DOHH2 (cell line): ENCODE data around the gene CABLES1.
"Not testable (repeated sequence)": the region's sequence is repeated elsewhere in the genome, so short reads cannot be mapped to it uniquely, and the experiment has no call there.

Experiments
- CTCF ChIP-seq: fragments of 200-600 bp; sonication (generic); IDR thresholded peaks from one replicate; pipeline ENCODE4 v1.5.1; 2014; ENCODE audit warnings: antibody characterized with exemption, mild to moderate bottlenecking, low read depth, low read length; ENCODE audit not compliant: poor library complexity, severe bottlenecking
- EZH2phosphoT487 ChIP-seq: fragments of 200-600 bp; sonication (generic); IDR thresholded peaks from 2 replicates; pipeline ENCODE4 v1.6.1; 2017; ENCODE audit warnings: borderline replicate concordance, mild to moderate bottlenecking, antibody characterized with exemption, low read length, moderate library complexity, mixed read lengths

DNA sequence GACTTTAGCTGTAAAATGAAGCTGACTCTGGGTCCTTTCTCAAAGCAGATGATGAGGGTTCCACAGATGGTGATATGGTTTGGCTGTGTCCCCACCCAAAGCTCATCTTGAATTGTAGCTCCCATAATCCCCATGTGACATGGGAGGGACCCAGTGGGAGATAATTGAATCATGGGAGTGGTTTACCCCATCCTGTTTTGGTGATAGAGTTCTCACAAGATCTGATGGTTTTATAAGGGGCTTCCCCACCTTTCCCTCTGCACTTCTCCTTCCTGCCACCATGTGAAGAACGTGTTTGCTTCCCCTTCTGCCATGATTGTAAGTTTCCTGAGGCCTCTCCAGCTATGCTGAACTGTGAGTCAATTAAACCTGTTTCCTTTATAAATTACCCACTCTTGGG, 133.8 kb downstream of the CABLES1 start:
- TF ChIP-seq CTCF, EZH2phosphoT487: not testable (repeated sequence)
